NCI-H69 (cell line): ENCODE results near the gene HABP2.

ENCODE experiments used
- DNase-seq: peaks from one replicate; lab custom pipeline; 2025; lab: John Stamatoyannopoulos, UW

HABP2 gene

GRCh38 chr10:113605268-113605978 is 52.6 kb downstream of the HABP2 start:
- no peak for DNase-seq

GRCh38 chr10:113609704-113610108 is 56.9 kb downstream of the HABP2 start:
- no peak for DNase-seq

- no peak for DNase-seq
These were observed 58.1 kb downstream of the HABP2 start for GRCh38 chr10:113610631-113611601.

- no peak for DNase-seq
These were observed 59.3 kb downstream of the HABP2 start for GRCh38 chr10:113612154-113612553.

GRCh38 chr10:113613427-113613826 is 60.6 kb downstream of the HABP2 start:
- no peak for DNase-seq

- no peak for DNase-seq
These were observed 61.3 kb downstream of the HABP2 start for GRCh38 chr10:113613977-113614690.

- peak; percentile 5 for DNase-seq
These were observed 63.6 kb downstream of the HABP2 start for GRCh38 chr10:113616244-113617074.

- DNase-seq = no peak
These were observed 64.2 kb downstream of the HABP2 start for GRCh38 chr10:113617086-113617485.

- DNase-seq = no peak
These were observed 65.5 kb downstream of the HABP2 start for GRCh38 chr10:113618338-113618737.

GRCh38 chr10:113619401-113619800 is 66.5 kb downstream of the HABP2 start:
- no peak for DNase-seq

GRCh38 chr10:113620511-113620910 is 67.7 kb downstream of the HABP2 start:
- DNase-seq = peak; percentile 8

GRCh38 chr10:113620936-113621335 is 68.1 kb downstream of the HABP2 start:
- DNase-seq = no peak

- no peak for DNase-seq
These were observed 68.9 kb downstream of the HABP2 start for GRCh38 chr10:113621799-113622198.

GRCh38 chr10:113622831-113623230 is 70.0 kb downstream of the HABP2 start:
- no peak for DNase-seq

GRCh38 chr10:113625461-113626186 is 72.8 kb downstream of the HABP2 start:
- DNase-seq = no peak

GRCh38 chr10:113626809-113627355 is 74.0 kb downstream of the HABP2 start:
- DNase-seq = no peak

GRCh38 chr10:113627836-113628235 is 75.0 kb downstream of the HABP2 start:
- no peak for DNase-seq

GRCh38 chr10:113628607-113629153 is 75.8 kb downstream of the HABP2 start:
- no peak for DNase-seq

GRCh38 chr10:113630929-113631533 is 78.2 kb downstream of the HABP2 start:
- DNase-seq = no peak
